Measurements from ENCODE around the gene FUBP1.
"Not testable (repeated sequence)": the region's sequence is repeated elsewhere in the genome, so short reads cannot be mapped to it uniquely, and the experiment has no call there.

Gene FUBP1

GRCh38 chr1:77925956-77926355 lies 52.9 kb downstream of the FUBP1 start:
- no peak for TF ChIP-seq Cebpa-rat (IDR thresholded peaks at IDR 0.05)
- Histone ChIP-seq H3K4me3 (peak overlapping the region in 5 of 10 experiments; percentile 40 to 64 (median 55); a peak in 7 of 20 replicates), H4K20me1 (no peaks in the 10 kb centered on the region), H3K27me3 (no peaks in the 10 kb centered on the region), H3K9me3 (replicated peaks in 1 of 11) (no peaks in the 10 kb centered on the region), H3K4me2 (peak overlapping the region in 9 of 11 experiments; percentile 59 to 86 (median 70); a peak in 12 of 22 replicates), H3K27ac (peak overlapping the region in 3 of 11 experiments; percentile 67 to 73 (median 69); a peak in 4 of 22 replicates), H3K4me1 (peaks cover 0 to 31% (median 6%) of the 10 kb centered on the region in 10 experiments; a peak in 14 of 20 replicates), H3K36me3 (no peaks in the 10 kb centered on the region), H3K9ac (no peak overlapping the region; a peak in 2 of 22 replicates)

GRCh38 chr1:77925518-77925917 lies 53.4 kb downstream of the FUBP1 start:
- no peak overlapping the region for H3K27ac ChIP-seq
- peaks cover 0 to 35% (median 6%) of the 10 kb centered on the region in 10 experiments; a peak in 14 of 20 replicates for H3K4me1 ChIP-seq
- H3K9me3 ChIP-seq (replicated peaks in 1 of 11): no peaks in the 10 kb centered on the region
- H4K20me1 ChIP-seq: no peaks in the 10 kb centered on the region
- H3K27me3 ChIP-seq: no peaks in the 10 kb centered on the region
- no peak for TF ChIP-seq Cebpa-rat (IDR thresholded peaks at IDR 0.05)
- no peak overlapping the region for H3K4me3 ChIP-seq
- H3K36me3 ChIP-seq: no peaks in the 10 kb centered on the region
- H3K4me2 ChIP-seq: no peak overlapping the region
- no peak overlapping the region for H3K9ac ChIP-seq

GRCh38 chr1:77918918-77919317 lies 60.0 kb downstream of the FUBP1 start:
- H3K27me3 ChIP-seq; H3K4me2 ChIP-seq; H3K9me3 ChIP-seq (replicated peaks in 1 of 11); H3K9ac ChIP-seq; H3K27ac ChIP-seq; H4K20me1 ChIP-seq; H3K4me3 ChIP-seq; H3K36me3 ChIP-seq: not testable (repeated sequence)
- peaks cover 0 to 16% (median 0%) of the 10 kb centered on the region in 10 experiments; a peak in 6 of 20 replicates for H3K4me1 ChIP-seq

- Histone ChIP-seq H3K4me3 (no peak overlapping the region), H4K20me1 (no peaks in the 10 kb centered on the region), H3K4me1 (peaks cover 0 to 10% (median 0%) of the 10 kb centered on the region in 10 experiments; a peak in 4 of 20 replicates), H3K36me3 (no peaks in the 10 kb centered on the region), H3K27me3 (no peaks in the 10 kb centered on the region), H3K9me3 (replicated peaks in 1 of 11) (no peaks in the 10 kb centered on the region), H3K27ac (no peak overlapping the region), H3K9ac (no peak overlapping the region), H3K4me2 (no peak overlapping the region)
- no peak for TF ChIP-seq Cebpa-rat (IDR thresholded peaks at IDR 0.05)
These were observed 68.8 kb downstream of the FUBP1 start for GRCh38 chr1:77910116-77910515.

GRCh38 chr1:77906624-77907023 lies 72.2 kb downstream of the FUBP1 start:
- Histone ChIP-seq H3K4me2 (no peak overlapping the region), H3K9ac (no peak overlapping the region), H3K27me3 (no peaks in the 10 kb centered on the region), H3K36me3 (no peaks in the 10 kb centered on the region), H3K27ac (no peak overlapping the region), H3K4me1 (peaks cover 0 to 10% (median 0%) of the 10 kb centered on the region in 10 experiments; a peak in 4 of 20 replicates), H4K20me1 (no peaks in the 10 kb centered on the region), H3K9me3 (replicated peaks in 1 of 11) (no peaks in the 10 kb centered on the region), H3K4me3 (no peak overlapping the region)
- no peak for TF ChIP-seq Cebpa-rat (IDR thresholded peaks at IDR 0.05)

GRCh38 chr1:77906019-77906545 lies 72.8 kb downstream of the FUBP1 start:
- Histone ChIP-seq H3K36me3 (no peaks in the 10 kb centered on the region), H3K27ac (no peak overlapping the region), H3K9me3 (replicated peaks in 1 of 11) (no peaks in the 10 kb centered on the region), H4K20me1 (no peaks in the 10 kb centered on the region), H3K4me2 (peak overlapping the region in 2 of 11 experiments; percentile 22 to 33; a peak in 3 of 22 replicates), H3K27me3 (no peaks in the 10 kb centered on the region), H3K9ac (no peak overlapping the region), H3K4me3 (no peak overlapping the region), H3K4me1 (peaks cover 0 to 10% (median 0%) of the 10 kb centered on the region in 10 experiments; a peak in 4 of 20 replicates)
- no peak for TF ChIP-seq Cebpa-rat (IDR thresholded peaks at IDR 0.05)

- H3K4me2 ChIP-seq: peak overlapping the region in 2 of 11 experiments; percentile 22 to 33; a peak in 3 of 22 replicates
- H3K4me1 ChIP-seq: peaks cover 0 to 10% (median 0%) of the 10 kb centered on the region in 10 experiments; a peak in 4 of 20 replicates
- H3K27ac ChIP-seq: no peak overlapping the region
- TF ChIP-seq Cebpa-rat (IDR thresholded peaks at IDR 0.05): no peak
- H3K9me3 ChIP-seq (replicated peaks in 1 of 11): no peaks in the 10 kb centered on the region
- no peaks in the 10 kb centered on the region for H3K36me3 ChIP-seq
- H3K9ac ChIP-seq: no peak overlapping the region
- no peaks in the 10 kb centered on the region for H4K20me1 ChIP-seq
- H3K4me3 ChIP-seq: no peak overlapping the region
- no peaks in the 10 kb centered on the region for H3K27me3 ChIP-seq
These were observed 73.3 kb downstream of the FUBP1 start for GRCh38 chr1:77905603-77906002.

GRCh38 chr1:77900687-77901293 lies 78.1 kb downstream of the FUBP1 start:
- no peaks in the 10 kb centered on the region for H4K20me1 ChIP-seq
- no peaks in the 10 kb centered on the region for H3K36me3 ChIP-seq
- H3K27me3 ChIP-seq: no peaks in the 10 kb centered on the region
- TF ChIP-seq Cebpa-rat (IDR thresholded peaks at IDR 0.05): no peak
- peaks cover 0 to 4% (median 0%) of the 10 kb centered on the region in 10 experiments; a peak in 4 of 20 replicates for H3K4me1 ChIP-seq
- H3K4me3 ChIP-seq: no peak overlapping the region
- no peak overlapping the region for H3K27ac ChIP-seq
- H3K4me2 ChIP-seq: no peak overlapping the region
- no peak overlapping the region for H3K9ac ChIP-seq
- H3K9me3 ChIP-seq (replicated peaks in 1 of 11): no peaks in the 10 kb centered on the region

- H3K27me3 ChIP-seq: no peaks in the 10 kb centered on the region
- no peak overlapping the region for H3K9ac ChIP-seq
- H3K36me3 ChIP-seq: no peaks in the 10 kb centered on the region
- TF ChIP-seq Cebpa-rat (IDR thresholded peaks at IDR 0.05): no peak
- H3K4me1 ChIP-seq: no peaks in the 10 kb centered on the region
- H3K27ac ChIP-seq: no peak overlapping the region
- H3K4me3 ChIP-seq: no peak overlapping the region
- no peaks in the 10 kb centered on the region for H3K9me3 ChIP-seq (replicated peaks in 1 of 11)
- H4K20me1 ChIP-seq: no peaks in the 10 kb centered on the region
- H3K4me2 ChIP-seq: no peak overlapping the region
These were observed 79.1 kb downstream of the FUBP1 start for GRCh38 chr1:77899647-77900320.
